GM21360 (cell line): Measurements from ENCODE around the gene MYMK.

Experiments used
- ATAC-seq: cut with Tn5 transposase; IDR thresholded peaks from one replicate; pipeline ENCODE4 v1.9.1; 2021; ENCODE audit warnings: mild to moderate bottlenecking, moderate library complexity; ENCODE audit not compliant: unreplicated experiment

Gene MYMK

DNA sequence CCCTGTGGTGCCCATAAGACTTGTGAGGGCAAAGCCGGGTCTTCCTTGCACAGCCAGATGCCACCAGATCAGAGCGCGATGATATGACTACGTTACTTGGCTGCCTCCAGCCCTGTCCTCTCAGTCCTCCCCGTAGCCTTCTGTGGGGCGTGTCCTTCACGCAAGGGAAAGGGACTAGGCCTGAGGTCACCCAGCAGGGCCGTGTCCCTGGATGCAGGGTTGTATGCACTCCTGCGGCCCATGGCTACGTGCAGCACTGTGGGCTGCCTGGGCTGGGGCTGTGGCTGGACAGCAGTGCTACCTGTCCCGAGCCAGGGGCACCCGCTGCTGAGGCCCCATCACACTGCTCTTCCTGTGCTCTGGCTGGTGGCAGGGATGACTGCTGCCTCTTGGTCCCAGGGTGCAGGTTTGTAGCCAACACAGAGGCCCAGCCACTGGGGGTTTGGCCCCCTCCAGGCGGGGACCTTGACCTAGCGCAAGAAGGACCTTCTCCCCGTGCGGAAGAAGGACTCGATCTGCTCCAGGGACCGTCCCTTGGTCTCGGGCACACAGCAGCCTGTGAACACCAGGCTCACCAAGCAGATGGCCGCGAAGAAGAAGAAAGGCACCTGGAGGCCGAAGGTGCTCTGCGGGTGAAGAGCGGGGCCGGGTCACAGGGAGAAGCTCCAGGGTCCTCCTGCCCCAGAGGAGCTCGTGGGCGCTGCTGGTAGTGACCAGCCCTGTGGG is 53.0 kb downstream of the MYMK start:
- ATAC-seq, result no peak

- ATAC-seq, result no peak
Measured at GRCh38 chr9:133470988-133471387, 53.8 kb downstream of the MYMK start.

- ATAC-seq, result no peak
Measured at GRCh38 chr9:133470427-133470924, 54.3 kb downstream of the MYMK start.

- ATAC-seq, result no peak
Measured at GRCh38 chr9:133468777-133469421, 55.9 kb downstream of the MYMK start.

DNA sequence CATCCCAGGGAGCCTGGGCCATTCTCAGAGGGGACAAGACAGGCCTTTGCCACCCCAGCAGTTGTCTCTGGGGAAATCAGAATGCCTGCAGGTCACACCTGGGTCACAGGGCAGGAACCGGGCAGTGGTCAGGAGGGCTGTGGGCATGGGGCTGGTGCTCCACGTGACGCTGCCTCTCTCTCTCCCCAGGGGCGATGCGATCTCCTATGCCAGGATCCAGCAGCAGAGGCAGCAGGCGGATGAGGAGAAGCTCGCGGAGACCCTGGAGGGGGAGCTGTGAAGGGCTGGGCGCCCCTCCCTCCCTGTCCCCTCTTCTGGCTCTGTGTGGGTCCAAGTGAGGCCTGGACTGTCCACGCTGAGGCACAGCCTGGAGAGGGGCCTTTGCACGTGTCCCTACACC is 56.4 kb downstream of the MYMK start:
- ATAC-seq, result no peak

- ATAC-seq, result no peak
Measured at GRCh38 chr9:133467101-133467500, 57.7 kb downstream of the MYMK start.

DNA sequence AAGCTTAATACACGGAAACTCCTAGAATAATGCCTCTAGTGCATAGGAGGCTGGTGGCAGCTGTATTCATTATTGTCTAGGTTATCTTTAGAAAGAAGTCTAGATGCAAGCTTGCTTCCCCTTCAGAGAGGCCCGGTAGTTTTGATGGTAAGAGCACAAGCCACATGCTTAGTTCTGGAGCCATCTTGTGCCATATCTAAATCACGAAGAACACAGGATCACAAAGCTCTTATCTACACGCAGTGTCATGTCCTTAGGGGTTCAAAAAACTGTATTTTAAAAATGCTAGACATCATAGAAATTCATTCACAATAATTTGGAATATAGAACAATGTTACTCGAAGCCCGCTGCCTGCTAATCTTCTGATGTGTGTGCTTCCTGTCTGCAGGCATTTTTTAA is 58.8 kb downstream of the MYMK start:
- ATAC-seq, result no peak

DNA sequence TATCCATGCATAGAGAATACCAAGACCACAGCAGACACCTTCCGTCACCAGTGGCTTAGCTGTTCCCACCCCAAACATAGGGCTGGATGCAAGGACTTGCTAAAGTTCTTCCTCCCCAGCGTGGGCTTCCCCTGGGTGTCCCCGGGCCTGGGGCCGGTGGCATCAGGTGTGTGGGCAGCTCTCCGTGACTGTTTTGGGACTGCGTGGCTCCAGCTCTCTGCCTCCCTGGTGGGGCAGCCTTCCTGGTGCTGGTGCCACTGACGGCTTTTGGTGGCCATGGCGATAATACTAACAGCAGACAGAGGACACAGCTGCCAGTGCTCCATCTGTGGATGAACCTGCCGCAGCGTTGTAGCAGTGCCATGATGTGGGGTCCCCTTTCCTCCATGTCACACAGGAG is 60.1 kb downstream of the MYMK start:
- no peak for ATAC-seq
